WI38 (cell line): Measurements from ENCODE around the gene DIAPH2.

ENCODE experiments used
- H3K4me3 ChIP-seq: 2 replicates; pipeline ENCODE4 v1.5.1; 2011; ENCODE audit warnings: low read depth, mild to moderate bottlenecking, control low read depth, low read length
- TF ChIP-seq, protein P1 (sequence below): IDR thresholded peaks from 2 replicates; pipeline ENCODE4 v1.5.1; 2012; ENCODE audit warnings: low read depth, mild to moderate bottlenecking, control low read depth, low read length

Gene DIAPH2

DNA sequence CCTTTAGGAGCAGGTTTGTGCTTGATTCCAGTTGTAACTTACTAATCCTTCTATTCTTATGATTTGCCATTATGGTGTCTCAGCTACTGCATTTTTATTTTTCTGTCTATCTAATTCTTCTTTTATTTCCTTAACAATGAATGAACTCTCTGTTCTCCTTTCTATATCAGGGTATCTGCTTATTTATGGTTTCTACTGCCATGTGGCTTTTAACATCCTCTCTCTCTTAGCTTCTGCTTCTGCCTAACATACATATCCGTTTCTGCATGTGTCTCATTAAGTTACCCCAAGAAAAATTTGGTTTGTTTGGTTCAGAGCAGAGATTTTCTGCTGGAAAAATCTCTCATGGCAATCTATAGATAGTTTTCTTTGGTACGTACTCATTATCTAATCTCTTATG lies 813.5 kb downstream of the DIAPH2 start:
- TF ChIP-seq, protein P1, sequence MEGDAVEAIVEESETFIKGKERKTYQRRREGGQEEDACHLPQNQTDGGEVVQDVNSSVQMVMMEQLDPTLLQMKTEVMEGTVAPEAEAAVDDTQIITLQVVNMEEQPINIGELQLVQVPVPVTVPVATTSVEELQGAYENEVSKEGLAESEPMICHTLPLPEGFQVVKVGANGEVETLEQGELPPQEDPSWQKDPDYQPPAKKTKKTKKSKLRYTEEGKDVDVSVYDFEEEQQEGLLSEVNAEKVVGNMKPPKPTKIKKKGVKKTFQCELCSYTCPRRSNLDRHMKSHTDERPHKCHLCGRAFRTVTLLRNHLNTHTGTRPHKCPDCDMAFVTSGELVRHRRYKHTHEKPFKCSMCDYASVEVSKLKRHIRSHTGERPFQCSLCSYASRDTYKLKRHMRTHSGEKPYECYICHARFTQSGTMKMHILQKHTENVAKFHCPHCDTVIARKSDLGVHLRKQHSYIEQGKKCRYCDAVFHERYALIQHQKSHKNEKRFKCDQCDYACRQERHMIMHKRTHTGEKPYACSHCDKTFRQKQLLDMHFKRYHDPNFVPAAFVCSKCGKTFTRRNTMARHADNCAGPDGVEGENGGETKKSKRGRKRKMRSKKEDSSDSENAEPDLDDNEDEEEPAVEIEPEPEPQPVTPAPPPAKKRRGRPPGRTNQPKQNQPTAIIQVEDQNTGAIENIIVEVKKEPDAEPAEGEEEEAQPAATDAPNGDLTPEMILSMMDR = no peak

DNA sequence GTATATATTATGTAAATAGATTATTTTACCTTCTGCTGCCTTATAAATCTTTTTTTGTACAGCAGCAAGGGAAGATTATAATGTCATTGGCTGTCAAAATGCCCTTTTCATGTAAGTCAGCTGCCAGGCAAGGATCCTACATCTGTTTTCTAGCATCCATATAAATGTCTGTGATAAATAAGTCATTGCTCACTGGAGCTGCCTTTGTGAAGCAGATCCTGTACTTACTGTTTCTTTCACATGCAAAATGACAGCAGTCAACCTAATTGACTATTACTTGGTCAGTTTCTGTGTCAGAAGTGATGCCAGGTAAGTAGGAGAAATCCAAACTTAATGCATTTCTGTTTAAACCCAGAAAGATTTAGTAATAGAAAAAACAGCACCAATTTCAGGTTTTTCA lies 819.8 kb downstream of the DIAPH2 start:
- TF ChIP-seq, protein P1 = no peak
- H3K4me3 ChIP-seq = no peak overlapping the region

More for the DNA sequence above, 813.5 kb downstream of the DIAPH2 start:
- no peak overlapping the region for H3K4me3 ChIP-seq

DNA sequence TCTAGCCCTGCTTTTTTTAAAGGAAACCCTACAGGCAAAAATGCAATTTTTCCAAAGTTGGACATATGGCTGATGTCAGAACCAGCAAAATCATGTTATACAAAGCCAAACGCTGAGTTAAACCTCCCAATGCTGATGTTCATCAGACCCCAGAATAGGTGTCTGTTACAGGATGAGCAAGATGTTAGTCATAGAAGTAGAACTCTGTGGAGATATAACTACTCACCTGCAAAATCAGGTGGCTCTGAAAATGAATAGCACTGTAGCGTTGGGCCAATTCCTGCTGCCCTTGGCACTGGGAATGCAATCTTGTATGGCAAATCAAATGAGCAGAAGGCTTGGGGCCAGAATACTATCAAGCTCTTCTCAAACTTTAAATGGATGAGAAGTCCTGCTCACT lies 833.1 kb downstream of the DIAPH2 start:
- H3K4me3 ChIP-seq = no peak overlapping the region
- TF ChIP-seq, protein P1 = no peak

DNA sequence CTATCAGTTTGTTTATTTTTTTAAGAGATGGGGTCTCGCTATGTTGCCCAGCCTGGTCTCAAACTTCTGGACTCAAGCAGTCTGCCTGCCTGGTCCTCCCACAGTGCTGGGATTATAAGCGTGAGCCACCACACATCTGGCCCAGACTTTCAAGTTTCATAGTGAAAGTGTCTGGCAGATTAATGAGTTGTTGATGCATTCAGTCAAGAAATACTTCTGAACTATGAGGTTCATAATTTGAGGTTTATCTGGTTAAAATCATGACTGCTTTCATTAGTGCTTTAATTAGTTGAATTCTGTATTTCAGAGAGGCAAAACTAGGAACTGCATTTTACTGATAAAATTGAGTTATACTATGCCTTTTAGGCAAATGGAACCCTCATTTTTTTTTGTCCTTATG lies 837.7 kb downstream of the DIAPH2 start:
- TF ChIP-seq, protein P1 = no peak
- H3K4me3 ChIP-seq = no peak overlapping the region

DNA sequence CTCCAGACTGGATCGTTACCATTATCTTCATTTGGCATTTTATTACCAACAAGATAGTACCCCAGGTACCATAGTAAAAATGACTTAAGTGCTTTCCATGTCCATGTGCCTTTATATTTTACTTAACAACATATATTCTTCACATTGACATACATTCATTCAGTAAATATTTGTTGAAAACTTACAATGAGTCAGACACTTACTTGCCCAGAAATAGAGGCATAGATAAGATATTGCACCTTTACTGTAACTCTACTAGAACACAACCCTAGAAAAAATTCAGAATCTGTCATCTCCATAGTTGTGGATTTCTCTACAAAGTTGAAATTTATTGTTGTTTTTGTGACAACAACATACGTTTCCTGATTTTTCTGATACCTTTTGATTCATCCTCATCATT lies 839.7 kb downstream of the DIAPH2 start:
- H3K4me3 ChIP-seq = no peak overlapping the region
- TF ChIP-seq, protein P1 = no peak

DNA sequence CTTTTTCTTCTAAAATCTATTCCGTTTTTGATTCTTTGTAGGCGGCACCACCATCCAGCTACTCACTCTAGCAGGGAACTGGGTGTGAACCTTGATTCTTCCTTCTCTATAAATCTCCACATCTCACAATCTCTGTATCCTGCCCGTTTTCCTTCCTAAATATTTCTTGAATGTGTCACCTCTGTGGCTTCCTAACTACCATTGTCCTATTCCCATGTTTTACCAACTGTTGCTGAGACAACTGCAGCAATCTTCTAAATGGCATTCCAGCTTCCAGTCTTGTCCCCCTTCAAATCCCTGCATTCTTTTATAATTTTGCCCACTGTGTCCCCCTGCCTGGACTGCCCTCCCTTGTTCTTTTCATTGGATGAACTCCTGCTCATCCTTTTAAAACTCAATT lies 840.4 kb downstream of the DIAPH2 start:
- H3K4me3 ChIP-seq = no peak overlapping the region
- TF ChIP-seq, protein P1 = no peak

DNA sequence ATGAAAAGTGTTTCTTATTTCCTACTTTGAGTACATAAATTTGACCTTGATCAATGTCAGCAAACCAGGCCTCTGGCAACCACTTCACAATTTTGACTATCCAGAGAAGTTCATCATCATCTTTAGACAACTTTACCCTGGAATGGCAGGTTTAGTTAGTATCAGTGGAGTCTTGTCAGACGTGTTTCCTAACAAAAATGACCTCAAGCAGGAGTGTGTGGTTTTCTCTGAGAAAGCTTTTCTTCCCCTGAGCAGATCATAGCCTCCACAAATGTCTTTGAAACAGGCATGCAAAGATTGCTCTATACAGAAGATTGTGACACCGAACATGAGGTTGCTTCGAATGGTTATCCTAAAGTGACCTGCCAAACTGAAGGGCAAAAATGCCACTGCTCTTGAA lies 841.3 kb downstream of the DIAPH2 start:
- TF ChIP-seq, protein P1 = no peak

More for the DNA sequence above, 841.3 kb downstream of the DIAPH2 start:
- H3K4me3 ChIP-seq = no peak overlapping the region
